Measurements from ENCODE around the gene TTYH3. TPM values are rescaled to one million over a fixed set of nuclear protein-coding genes. Genes with fewer than 3 reads are reported as not detected.

The TTYH3 gene
- total and polyA plus RNA-seq, 2 of the 13 experiments (the other 11 are each of a cell fraction or from before 2014, with no cell fraction given) = 26.3 to 50.0 TPM

GRCh38 chr7:2627258-2628129, 4.3 kb upstream of the TTYH3 start (continued):
- TF ChIP-seq PRDM10 (CRISPR knock-in tag; IDR thresholded peaks at IDR 0.05; ENCODE audit: low read depth) = no peak
- TF ChIP-seq SPEN (CRISPR knock-in tag; IDR thresholded peaks at IDR 0.05; ENCODE audit: low read depth) = no peak
- TF ChIP-seq TEF (CRISPR knock-in tag; IDR thresholded peaks at IDR 0.05) = no peak
- TF ChIP-seq BORCS8-MEF2B (CRISPR knock-in tag; IDR thresholded peaks at IDR 0.05) = 0 out of 2 replicates have a peak, but pooled peaks have one; percentile 25
- no peak for TF ChIP-seq HOMEZ (CRISPR knock-in tag; IDR thresholded peaks at IDR 0.05; ENCODE audit: low read depth)
- no peak for TF ChIP-seq RAD21 (CRISPR knock-in tag; IDR thresholded peaks at IDR 0.05)
- no peak for TF ChIP-seq HINFP (CRISPR knock-in tag; IDR thresholded peaks at IDR 0.05; ENCODE audit: low read depth)
- TF ChIP-seq RELA (CRISPR knock-in tag; IDR thresholded peaks at IDR 0.05) = no peak
- no peak for TF ChIP-seq ZNF746 (CRISPR knock-in tag; IDR thresholded peaks at IDR 0.05)
- TF ChIP-seq ZNF878 (CRISPR knock-in tag; IDR thresholded peaks at IDR 0.05) = no peak
- no peak for TF ChIP-seq ZNF10 (CRISPR knock-in tag; IDR thresholded peaks at IDR 0.05; ENCODE audit: borderline replicate concordance, low read depth)
- no peak for TF ChIP-seq GPBP1L1 (CRISPR knock-in tag; IDR thresholded peaks at IDR 0.05)
- peak; percentile 49; the same call in 1 of the 2 replicates for TF ChIP-seq ZNF775 (CRISPR knock-in tag; IDR thresholded peaks at IDR 0.05; ENCODE audit: borderline replicate concordance)
- no peak for TF ChIP-seq ZNF354B (CRISPR knock-in tag; IDR thresholded peaks at IDR 0.05)
- TF ChIP-seq PCBP1 (IDR thresholded peaks at IDR 0.05; ENCODE audit: borderline replicate concordance, low read depth, low read length) = peak; percentile 84; the same call in 1 of the 2 replicates
- TF ChIP-seq PCBP2 (optimal IDR thresholded peaks at IDR 0.05; ENCODE audit: low read depth, low read length, poor library complexity, severe bottlenecking) = peak; percentile 98
- no peak for TF ChIP-seq KDM5A (IDR thresholded peaks at IDR 0.05; ENCODE audit: borderline replicate concordance, low read length)
- TF ChIP-seq NFE2 (CRISPR knock-in tag; IDR thresholded peaks at IDR 0.05) = no peak
- TF ChIP-seq ZNF891 (CRISPR knock-in tag; IDR thresholded peaks at IDR 0.05) = no peak
- TF ChIP-seq CENPX (CRISPR knock-in tag; IDR thresholded peaks at IDR 0.05) = no peak
- no peak for TF ChIP-seq NBN (conservative IDR thresholded peaks at IDR 0.05)

Data from HepG2 (cell line).